CD4-positive, alpha-beta T cell treated with Interleukin-10 for 1 hour (primary cell): Measurements from ENCODE around the gene PDCD1.

Source experiments
- DNase-seq: peaks from one replicate; pipeline ENCODE4 v3.0.0-alpha.2; 2020

Gene PDCD1

GRCh38 chr2:241895427-241895711 is 36.7 kb upstream of the PDCD1 start:
- DNase-seq, result no peak

GRCh38 chr2:241894681-241895426 is 36.2 kb upstream of the PDCD1 start:
- no peak for DNase-seq

GRCh38 chr2:241894056-241894641 is 35.5 kb upstream of the PDCD1 start:
- DNase-seq, result no peak

DNA sequence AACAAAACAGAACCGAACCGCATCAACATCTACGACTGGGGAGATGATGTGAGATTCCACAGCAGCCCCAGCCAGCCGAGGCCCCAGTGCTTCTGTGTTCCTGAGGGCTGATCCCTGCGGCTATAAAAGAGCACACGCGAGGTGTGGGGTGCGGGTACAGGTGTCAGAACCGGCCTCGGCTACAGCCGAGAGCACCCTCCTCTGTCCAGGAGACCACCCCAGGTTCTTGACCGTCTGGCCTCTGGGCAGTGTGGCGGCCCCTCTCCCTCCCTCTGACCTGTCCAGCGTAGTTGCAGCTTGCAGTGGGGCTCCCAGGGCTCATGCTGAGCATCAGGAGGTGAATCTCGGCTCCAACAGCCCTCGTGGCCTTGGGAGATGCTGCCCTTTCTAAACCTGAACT is 34.6 kb upstream of the PDCD1 start:
- no peak for DNase-seq

DNA sequence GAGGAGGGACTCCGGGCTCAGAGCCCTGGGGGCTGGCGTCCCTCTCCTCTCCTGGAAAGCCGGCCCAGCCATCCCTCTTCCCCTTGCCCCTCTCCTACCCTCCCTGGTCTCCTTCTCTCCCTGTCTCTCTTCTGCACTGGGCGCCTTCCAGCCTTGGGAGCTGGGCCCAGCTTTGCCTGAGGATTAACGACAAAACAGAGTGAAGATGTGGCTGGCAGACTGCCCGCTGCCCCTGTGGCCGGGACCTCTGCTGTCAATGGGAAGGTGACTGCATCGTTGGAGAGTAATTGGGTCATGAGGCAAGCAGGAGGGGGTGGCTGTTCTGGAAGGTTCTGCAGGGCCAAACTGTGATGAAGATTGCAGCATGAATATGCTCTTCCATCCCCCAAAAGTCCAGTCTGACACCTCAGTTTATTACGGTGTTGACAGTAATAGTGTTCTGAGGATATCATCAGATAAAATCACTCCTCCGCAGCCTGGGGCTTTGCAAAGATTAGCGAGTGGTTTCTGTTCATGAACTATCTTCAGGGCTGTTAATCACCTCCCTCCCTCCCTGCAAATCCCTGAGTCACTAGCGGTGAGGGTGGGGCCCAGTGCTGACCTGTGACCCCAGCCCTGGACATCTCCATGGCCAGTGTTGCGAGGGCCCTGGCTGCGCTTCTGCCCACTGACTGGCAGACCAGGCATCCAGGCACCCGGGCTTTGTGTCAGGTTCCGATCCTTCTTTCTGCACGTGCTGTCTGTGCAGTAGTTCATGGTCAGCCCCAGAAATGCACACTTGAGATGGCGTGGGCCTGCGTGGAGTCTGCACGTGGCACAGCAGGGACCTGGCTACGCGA is 33.8 kb upstream of the PDCD1 start:
- DNase-seq, result no peak

DNA sequence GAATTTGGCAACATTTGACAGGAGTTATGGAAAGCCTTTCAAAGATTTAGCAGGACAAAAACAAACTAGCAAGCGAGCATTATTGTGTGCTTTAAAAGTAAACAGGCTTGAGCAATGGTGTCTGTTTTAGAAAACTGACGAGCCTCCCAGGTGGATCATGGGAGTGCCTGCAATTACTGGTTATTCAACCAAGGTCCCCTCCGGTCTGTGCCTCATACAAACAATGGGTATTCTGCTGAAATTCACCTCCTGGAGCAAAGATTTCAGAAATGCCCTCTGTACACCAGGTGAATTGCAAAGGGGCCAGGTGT is 33.2 kb upstream of the PDCD1 start:
- no peak for DNase-seq

GRCh38 chr2:241891315-241891987 is 32.8 kb upstream of the PDCD1 start:
- DNase-seq, result no peak

DNA sequence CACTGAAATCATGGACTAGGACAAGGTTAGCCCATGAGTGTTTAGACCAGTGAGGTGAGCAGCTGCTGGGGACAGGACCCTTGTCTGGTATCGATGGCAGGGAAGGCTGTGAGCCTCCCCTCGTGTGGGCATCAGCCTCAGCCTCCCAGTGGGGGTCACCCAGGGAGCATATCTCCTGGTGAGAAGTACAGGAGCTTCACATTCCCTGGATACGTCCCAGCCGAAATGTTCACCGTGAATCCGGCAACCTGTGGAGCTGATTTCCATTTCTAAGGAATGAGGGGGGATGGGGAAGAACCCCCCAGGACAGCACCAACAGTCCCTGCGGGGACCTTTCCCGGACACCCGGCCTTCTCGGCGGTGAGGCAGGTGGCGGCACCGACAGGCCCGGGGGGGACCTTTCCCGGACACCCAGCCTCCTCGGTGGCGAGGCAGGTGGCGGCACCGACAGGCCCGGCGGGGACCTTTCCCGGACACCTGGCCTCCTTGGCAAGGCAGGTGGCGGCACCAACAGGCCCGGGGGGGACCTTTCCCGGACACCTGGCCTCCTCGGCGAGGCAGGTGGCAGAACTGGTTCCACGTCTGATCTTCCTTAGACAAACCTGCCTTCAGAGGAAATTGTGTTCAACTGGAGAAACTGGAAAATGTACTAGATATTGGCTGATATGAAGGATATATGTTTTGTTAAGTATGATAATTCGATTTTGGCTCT is 32.0 kb upstream of the PDCD1 start:
- no peak for DNase-seq

DNA sequence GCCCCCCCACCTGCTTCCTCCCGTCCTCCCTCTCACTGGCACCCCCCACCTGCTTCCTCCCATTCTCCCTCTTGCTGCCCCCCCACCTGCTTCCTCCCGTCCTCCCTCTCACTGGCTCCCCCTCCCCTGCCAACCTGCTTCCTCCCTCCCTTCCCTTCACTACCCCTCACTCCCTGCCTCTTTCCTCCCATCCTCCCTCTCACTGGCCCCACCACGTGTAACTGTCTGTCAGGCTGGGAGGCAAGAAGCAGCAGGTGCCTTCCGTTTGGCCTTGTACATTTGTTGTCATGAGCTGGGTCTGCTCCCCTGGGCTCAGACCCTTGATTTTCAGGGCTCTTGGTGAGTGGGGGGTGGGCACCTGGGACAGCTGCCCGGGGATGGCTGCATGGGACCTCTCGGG is 29.9 kb upstream of the PDCD1 start:
- no peak for DNase-seq

DNA sequence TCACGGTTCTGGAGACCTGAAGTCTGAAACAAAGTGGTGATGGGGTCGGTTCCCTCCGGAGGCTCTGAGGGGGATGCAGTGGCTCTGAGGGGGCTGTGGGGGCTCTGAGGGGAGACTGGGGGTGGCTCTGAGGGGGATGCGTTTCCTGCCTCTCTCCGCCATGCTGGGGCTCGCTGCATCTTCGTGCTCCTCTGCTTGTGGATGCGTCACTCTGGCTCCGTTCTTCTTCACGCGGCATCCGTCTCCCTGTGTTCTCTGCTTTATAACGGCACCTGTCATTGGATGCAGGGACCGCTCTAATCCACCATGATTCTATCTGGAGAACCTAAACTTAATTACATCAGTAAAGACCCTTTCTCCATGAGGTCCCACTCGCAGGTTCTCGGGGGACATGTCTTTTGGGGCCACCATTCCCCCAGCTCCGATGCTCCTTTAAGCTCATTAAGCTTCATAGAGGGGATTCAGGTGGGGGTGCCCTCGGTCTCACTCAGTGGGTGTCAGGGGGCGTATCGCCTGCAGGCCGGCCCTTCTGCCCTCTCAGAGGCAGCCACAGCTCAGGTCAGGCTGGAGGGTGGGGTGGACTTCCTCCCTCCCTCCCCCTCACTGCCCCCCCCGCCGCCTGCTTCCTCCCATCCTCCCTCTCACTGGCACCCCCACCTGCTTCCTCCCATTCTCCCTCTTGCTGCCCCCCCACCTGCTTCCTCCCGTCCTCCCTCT is 29.3 kb upstream of the PDCD1 start:
- DNase-seq, result no peak

- DNase-seq, result no peak
Measured at GRCh38 chr2:241886840-241887447, 28.2 kb upstream of the PDCD1 start.

DNA sequence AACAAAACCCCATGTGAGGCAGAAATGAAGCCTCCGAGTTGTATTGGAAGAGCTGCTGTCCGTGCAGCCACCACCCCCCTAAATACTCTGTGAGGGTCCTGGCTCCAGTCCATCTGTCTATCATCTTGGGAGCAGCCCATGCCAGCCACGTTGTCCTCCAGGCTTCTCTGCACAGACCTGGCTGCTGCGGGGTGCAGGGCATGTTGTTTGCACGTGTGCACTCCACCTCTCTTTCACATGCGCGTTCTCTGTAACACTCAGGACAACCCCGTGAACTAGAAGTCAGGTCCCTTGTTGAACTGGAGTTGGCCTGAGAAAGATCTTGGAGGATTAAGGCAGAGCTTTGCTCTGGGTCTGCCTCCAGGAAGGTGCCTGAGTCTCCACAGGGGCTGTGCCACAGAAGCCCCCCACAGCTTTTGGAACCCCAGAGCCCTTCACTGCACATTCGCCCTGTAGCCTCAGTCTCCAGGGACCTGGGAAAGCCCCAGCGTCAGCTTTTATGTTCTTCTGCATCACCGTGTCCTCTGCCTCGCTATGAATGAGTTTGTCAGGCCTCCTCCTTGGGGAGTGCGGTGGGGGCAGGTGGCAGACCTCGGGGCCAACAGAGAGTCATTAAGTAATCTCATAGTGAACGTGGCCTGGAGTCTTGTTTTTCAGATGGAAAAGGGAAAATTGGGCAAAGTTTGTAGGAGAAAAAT is 27.4 kb upstream of the PDCD1 start:
- no peak for DNase-seq

DNA sequence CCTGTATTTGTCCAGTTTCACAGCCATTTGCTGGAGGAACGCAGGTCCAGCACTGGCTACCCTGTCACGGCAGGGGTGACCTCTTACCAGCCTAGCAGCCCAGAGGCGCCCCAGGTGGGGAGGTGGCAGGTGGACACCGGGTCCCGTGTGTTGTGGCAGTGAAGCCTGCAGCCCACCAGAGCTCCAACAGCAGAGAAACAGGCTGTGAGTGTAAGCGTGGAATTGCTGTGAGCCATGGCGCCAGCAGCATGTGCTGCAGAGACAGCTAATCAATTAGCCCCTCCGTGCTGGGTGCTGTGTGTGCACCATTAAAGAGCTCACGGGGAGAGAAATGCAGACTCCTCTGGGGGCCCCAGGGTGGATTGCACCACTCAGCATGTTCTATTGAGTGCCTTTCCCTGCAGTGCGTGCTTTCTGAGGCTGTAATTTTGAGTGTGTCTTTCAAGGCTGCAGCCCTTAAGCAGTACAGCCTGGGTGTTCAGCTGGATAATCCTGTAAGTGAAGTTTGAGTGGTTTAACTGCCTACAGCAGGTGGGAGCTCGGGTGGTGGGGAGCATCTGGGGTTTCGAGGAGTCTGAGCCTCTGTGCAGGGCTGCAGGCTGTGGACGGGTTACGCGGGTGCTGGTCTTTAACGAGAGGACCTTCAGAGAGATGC is 26.7 kb upstream of the PDCD1 start:
- DNase-seq, result no peak

DNA sequence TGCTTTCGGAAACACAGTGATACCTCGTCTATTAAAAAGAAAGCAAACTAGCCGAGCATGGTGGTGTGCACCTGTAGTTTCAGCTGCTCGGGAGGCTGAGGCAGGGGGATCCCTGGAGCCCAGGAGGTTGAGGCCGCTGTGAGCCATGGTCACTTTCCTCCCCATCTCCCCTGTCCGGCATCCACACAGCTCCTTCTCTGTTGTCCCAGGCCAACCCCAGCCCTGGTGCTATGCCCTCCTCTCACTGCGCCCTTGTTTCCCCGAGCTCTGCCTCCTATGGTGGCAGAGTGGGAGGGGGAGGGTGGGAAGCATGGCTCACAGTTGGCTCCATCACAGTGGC is 26.2 kb upstream of the PDCD1 start:
- DNase-seq, result no peak

- peak; percentile 31 for DNase-seq
Measured at GRCh38 chr2:241882091-241882625, 23.5 kb upstream of the PDCD1 start.

- DNase-seq, result no peak
Measured at GRCh38 chr2:241880311-241881073, 21.8 kb upstream of the PDCD1 start.

- DNase-seq, result no peak
Measured at GRCh38 chr2:241879326-241879725, 20.6 kb upstream of the PDCD1 start.

DNA sequence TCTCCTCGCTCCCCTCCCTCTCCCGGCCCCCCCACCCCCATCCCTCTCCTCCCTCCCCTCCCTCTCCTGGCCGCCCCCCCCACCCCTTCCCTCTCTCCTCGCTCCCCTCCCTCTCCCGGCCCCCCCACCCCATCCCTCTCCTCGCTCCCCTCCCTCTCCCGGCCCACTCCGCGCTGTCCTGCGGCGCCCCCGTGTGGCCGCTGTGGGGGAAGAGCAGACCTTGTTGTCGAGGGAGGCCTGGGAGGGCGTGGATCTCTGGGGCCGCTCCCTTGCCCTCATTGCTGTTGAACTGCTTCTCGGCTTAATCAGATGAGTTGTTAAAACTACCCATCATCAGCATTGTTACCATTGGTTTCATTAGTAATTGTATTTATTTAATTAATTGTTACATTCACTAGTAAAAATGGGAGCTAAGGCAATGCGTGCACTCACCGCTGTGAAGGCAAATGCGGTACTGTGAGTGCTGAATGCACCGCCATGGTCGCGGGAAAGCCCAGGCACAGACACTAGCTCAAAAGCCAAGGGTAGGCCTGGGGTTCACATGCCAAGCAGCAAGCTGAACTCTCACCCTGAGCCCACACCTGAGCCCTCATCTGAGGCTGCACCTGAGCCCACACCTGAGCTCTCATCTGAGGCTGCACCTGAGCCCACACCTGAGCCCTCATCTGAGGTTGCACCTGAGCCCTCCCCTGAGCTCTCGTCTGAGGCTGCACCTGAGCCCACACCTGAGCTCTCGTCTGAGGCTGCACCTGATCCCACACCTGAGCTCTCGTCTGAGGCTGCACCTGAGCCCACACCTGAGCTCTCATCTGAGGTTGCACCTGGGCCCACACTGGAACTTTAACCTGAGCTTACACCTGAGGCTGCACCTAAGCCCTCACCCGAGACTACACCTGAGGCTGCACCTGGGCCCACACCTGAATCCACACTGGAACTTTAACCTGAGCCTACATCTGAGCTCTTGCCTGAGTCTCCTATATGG is 19.6 kb upstream of the PDCD1 start:
- peak; percentile 83 for DNase-seq
